Measurements from ENCODE around the gene ANO1.

- TF ChIP-seq, protein P1, sequence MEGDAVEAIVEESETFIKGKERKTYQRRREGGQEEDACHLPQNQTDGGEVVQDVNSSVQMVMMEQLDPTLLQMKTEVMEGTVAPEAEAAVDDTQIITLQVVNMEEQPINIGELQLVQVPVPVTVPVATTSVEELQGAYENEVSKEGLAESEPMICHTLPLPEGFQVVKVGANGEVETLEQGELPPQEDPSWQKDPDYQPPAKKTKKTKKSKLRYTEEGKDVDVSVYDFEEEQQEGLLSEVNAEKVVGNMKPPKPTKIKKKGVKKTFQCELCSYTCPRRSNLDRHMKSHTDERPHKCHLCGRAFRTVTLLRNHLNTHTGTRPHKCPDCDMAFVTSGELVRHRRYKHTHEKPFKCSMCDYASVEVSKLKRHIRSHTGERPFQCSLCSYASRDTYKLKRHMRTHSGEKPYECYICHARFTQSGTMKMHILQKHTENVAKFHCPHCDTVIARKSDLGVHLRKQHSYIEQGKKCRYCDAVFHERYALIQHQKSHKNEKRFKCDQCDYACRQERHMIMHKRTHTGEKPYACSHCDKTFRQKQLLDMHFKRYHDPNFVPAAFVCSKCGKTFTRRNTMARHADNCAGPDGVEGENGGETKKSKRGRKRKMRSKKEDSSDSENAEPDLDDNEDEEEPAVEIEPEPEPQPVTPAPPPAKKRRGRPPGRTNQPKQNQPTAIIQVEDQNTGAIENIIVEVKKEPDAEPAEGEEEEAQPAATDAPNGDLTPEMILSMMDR (IDR thresholded peaks at IDR 0.05; ENCODE audit: low read length), result no peak
- TF ChIP-seq EZH2 (IDR thresholded peaks at IDR 0.05; ENCODE audit: borderline replicate concordance, low read length), result no peak
These were observed 75.1 kb downstream of the ANO1 start for GRCh38 chr11:70153133-70153727.
